Suppressor macrophage treated with lipopolysaccharide for 4 hours (primary cell): ENCODE results near the gene MACF1.
"Not testable (repeated sequence)": the region's sequence is repeated elsewhere in the genome, so short reads cannot be mapped to it uniquely, and the experiment has no call there.

Experiments used
- DNase-seq: peaks from one replicate; pipeline ENCODE4 v3.0.0-alpha.2; 2020

MACF1 gene

GRCh38 chr1:39473324-39473723 lies 268.8 kb downstream of the MACF1 start:
- no peak for DNase-seq

- no peak for DNase-seq
Observed at GRCh38 chr1:39474810-39475209, 270.3 kb downstream of the MACF1 start.

GRCh38 chr1:39475551-39475950 lies 271.1 kb downstream of the MACF1 start:
- not testable (repeated sequence) for DNase-seq

- no peak for DNase-seq
Observed at GRCh38 chr1:39478126-39478915, 273.8 kb downstream of the MACF1 start.

- DNase-seq: no peak
Observed at GRCh38 chr1:39481289-39481688, 276.8 kb downstream of the MACF1 start.

GRCh38 chr1:39483276-39483675 lies 278.8 kb downstream of the MACF1 start:
- no peak for DNase-seq

GRCh38 chr1:39484564-39484963 lies 280.1 kb downstream of the MACF1 start:
- no peak for DNase-seq

- DNase-seq: no peak
Observed at GRCh38 chr1:39485046-39485803, 280.7 kb downstream of the MACF1 start.

GRCh38 chr1:39488012-39488545 lies 283.6 kb downstream of the MACF1 start:
- DNase-seq: no peak

- peak; percentile 51 for DNase-seq
Observed at GRCh38 chr1:39488793-39489566, 284.5 kb downstream of the MACF1 start.

- DNase-seq: no peak
Observed at GRCh38 chr1:39489567-39490239, 285.2 kb downstream of the MACF1 start.

- no peak for DNase-seq
Observed at GRCh38 chr1:39490596-39491145, 286.2 kb downstream of the MACF1 start.

- DNase-seq: peak; percentile 68
Observed at GRCh38 chr1:39491146-39491921, 286.8 kb downstream of the MACF1 start, which contains the start of gene BMP8A. Gene BMP8A (plus strand): TSS chr1:39491636. CDS start chr1:39491992, 356 bp downstream.

GRCh38 chr1:39492118-39493042 lies 287.9 kb downstream of the MACF1 start:
- not testable (repeated sequence) for DNase-seq

- DNase-seq: not testable (repeated sequence)
Observed at GRCh38 chr1:39493043-39493810, 288.7 kb downstream of the MACF1 start.

GRCh38 chr1:39494671-39495410 lies 290.3 kb downstream of the MACF1 start:
- DNase-seq: no peak

- DNase-seq: not testable (repeated sequence)
Observed at GRCh38 chr1:39496520-39496919, 292.0 kb downstream of the MACF1 start.

- DNase-seq: no peak
Observed at GRCh38 chr1:39497585-39497984, 293.1 kb downstream of the MACF1 start.
